Osteocyte (in vitro differentiated cells): ENCODE results near the gene ADAMTS12. TPM values are rescaled to one million over a fixed set of nuclear protein-coding genes. Genes with fewer than 3 reads are reported as not detected.

Source experiments
- DNase-seq: peaks from one replicate; pipeline ENCODE4 v3.0.0; 2021; ENCODE audit warnings: mixed read lengths; ENCODE audit not compliant: unreplicated experiment; ENCODE audit errors: extremely low spot score
- H3K27ac Mint-ChIP-seq: one replicate; pipeline ENCODE4 v1.8.0; 2021; ENCODE audit warnings: mild to moderate bottlenecking, mixed read lengths; ENCODE audit not compliant: unreplicated experiment
- H3K27me3 Mint-ChIP-seq: one replicate; pipeline ENCODE4 v1.8.0; 2021; ENCODE audit warnings: mixed read lengths; ENCODE audit not compliant: unreplicated experiment
- H3K36me3 Mint-ChIP-seq: one replicate; pipeline ENCODE4 v1.8.0; 2021; ENCODE audit warnings: mixed read lengths; ENCODE audit not compliant: unreplicated experiment
- H3K4me1 Mint-ChIP-seq: one replicate; pipeline ENCODE4 v1.8.0; 2021; ENCODE audit warnings: mixed read lengths; ENCODE audit not compliant: unreplicated experiment
- H3K4me3 Mint-ChIP-seq: one replicate; pipeline ENCODE4 v1.8.0; 2021; ENCODE audit warnings: mild to moderate bottlenecking, moderate library complexity, mixed read lengths; ENCODE audit not compliant: unreplicated experiment
- H3K9me3 Mint-ChIP-seq: one replicate; pipeline ENCODE4 v1.8.0; 2021; ENCODE audit warnings: mixed read lengths; ENCODE audit not compliant: unreplicated experiment
- total RNA-seq: library from RNA; stranded (reverse); gene quantifications from 2 replicates; pipeline ENCODE4 v1.2.1, GENCODE V29; 2021
- TF ChIP-seq, protein P1 (sequence below): fragments of 200-600 bp; sonication (generic); IDR thresholded peaks from 2 replicates; pipeline ENCODE4 v1.5.0; 2021; ENCODE audit warnings: antibody characterized with exemption, mild to moderate bottlenecking, moderate library complexity

ADAMTS12 gene
- total RNA-seq, 1 donor from 2014 or later = 13.9 TPM

DNA sequence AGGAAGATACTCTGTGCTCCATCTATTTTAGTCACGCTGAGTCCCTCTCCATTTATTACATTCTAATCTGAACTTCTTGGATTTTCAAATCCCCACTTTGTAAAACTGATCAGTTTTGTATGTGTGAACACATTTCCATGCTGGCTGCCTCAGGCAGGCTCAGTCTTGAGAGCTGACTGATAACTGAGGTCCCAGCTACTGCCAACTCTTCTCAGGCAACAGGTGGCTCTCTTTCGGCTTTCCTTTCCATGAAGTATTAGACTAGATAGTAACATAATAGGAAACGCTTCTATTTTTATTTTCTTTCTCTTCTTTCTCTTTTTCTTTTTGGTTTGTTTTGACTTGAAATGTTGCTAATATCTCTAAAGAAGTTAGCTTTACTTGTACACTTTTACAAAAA, 312.6 kb downstream of the ADAMTS12 start:
- H3K36me3 Mint-ChIP-seq = peaks cover 3% of the 10 kb centered on the region
- H3K27me3 Mint-ChIP-seq = no peaks in the 10 kb centered on the region
- H3K4me1 Mint-ChIP-seq = no peaks in the 10 kb centered on the region
- TF ChIP-seq, protein P1, sequence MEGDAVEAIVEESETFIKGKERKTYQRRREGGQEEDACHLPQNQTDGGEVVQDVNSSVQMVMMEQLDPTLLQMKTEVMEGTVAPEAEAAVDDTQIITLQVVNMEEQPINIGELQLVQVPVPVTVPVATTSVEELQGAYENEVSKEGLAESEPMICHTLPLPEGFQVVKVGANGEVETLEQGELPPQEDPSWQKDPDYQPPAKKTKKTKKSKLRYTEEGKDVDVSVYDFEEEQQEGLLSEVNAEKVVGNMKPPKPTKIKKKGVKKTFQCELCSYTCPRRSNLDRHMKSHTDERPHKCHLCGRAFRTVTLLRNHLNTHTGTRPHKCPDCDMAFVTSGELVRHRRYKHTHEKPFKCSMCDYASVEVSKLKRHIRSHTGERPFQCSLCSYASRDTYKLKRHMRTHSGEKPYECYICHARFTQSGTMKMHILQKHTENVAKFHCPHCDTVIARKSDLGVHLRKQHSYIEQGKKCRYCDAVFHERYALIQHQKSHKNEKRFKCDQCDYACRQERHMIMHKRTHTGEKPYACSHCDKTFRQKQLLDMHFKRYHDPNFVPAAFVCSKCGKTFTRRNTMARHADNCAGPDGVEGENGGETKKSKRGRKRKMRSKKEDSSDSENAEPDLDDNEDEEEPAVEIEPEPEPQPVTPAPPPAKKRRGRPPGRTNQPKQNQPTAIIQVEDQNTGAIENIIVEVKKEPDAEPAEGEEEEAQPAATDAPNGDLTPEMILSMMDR = no peak
- no peak for DNase-seq
- no peak overlapping the region for H3K27ac Mint-ChIP-seq
- no peaks in the 10 kb centered on the region for H3K9me3 Mint-ChIP-seq
- H3K4me3 Mint-ChIP-seq = no peak overlapping the region

DNA sequence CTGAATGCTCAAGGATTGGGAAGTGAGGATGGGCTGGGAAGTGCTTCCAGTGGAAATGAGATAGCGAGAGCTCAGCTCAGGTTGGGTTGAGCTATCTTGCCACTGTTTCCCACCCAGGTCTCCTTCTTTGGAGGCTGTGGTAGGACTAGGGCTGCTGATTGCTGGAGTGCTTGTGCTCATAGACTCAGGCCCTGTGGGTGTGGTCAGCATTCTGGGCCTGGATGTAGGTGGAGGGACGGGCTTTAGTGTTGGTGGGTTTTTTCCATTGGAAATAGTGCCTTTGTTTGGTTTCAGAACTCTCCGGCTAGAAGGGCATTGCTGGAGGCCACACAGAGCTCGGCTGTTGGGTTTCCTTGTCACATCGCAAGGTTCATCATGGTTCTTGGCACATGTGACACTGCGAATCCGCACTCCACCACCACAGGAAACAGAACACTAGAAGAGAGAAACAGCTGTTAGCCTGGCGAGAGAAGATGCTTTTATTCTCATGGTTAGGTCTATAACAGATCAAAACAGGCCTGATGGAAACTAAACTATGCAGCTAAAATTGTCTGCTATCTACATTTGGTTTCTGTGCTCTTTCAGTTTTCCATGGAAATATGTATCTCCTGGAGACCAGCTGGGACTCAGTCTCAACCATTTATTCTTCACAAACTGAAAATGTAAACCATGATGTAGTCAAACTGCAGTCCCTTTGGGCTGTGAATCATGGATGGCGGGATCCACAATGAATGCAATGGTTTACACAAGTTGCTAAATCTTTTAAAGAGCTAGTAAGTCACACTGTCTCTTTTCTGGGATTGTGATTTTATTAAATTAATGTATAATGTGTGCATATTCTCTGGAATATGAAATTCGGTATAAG, 314.8 kb downstream of the ADAMTS12 start:
- peaks cover 3% of the 10 kb centered on the region for H3K36me3 Mint-ChIP-seq
- TF ChIP-seq, protein P1 = no peak
- DNase-seq = no peak
- H3K4me3 Mint-ChIP-seq = no peak overlapping the region
- no peak overlapping the region for H3K27ac Mint-ChIP-seq
- no peaks in the 10 kb centered on the region for H3K4me1 Mint-ChIP-seq
- no peaks in the 10 kb centered on the region for H3K27me3 Mint-ChIP-seq
- no peaks in the 10 kb centered on the region for H3K9me3 Mint-ChIP-seq

DNA sequence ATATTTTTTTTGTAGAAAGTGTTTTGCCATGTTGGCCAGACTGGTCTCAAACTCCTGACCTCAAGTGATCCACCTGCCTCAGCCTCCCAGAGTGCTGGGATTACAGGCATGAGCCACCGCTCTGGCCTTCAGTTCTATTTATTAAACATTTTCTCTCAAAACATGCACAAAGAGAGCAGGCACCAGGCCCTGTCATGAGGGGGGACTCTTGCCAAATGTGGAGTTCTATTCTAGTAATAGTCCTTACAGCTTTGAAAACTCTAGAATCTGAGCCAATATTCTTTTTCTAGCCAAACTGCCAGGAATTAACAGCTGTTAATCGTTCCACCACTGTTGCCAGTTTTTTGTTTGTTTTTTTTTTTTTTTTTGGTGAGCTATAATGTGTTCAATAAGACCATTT, 326.5 kb downstream of the ADAMTS12 start:
- no peak overlapping the region for H3K27ac Mint-ChIP-seq
- TF ChIP-seq, protein P1 = no peak
- H3K36me3 Mint-ChIP-seq = no peaks in the 10 kb centered on the region
- H3K9me3 Mint-ChIP-seq = peaks cover 8% of the 10 kb centered on the region
- H3K4me1 Mint-ChIP-seq = no peaks in the 10 kb centered on the region
- no peak overlapping the region for H3K4me3 Mint-ChIP-seq
- no peaks in the 10 kb centered on the region for H3K27me3 Mint-ChIP-seq
- DNase-seq = no peak

DNA sequence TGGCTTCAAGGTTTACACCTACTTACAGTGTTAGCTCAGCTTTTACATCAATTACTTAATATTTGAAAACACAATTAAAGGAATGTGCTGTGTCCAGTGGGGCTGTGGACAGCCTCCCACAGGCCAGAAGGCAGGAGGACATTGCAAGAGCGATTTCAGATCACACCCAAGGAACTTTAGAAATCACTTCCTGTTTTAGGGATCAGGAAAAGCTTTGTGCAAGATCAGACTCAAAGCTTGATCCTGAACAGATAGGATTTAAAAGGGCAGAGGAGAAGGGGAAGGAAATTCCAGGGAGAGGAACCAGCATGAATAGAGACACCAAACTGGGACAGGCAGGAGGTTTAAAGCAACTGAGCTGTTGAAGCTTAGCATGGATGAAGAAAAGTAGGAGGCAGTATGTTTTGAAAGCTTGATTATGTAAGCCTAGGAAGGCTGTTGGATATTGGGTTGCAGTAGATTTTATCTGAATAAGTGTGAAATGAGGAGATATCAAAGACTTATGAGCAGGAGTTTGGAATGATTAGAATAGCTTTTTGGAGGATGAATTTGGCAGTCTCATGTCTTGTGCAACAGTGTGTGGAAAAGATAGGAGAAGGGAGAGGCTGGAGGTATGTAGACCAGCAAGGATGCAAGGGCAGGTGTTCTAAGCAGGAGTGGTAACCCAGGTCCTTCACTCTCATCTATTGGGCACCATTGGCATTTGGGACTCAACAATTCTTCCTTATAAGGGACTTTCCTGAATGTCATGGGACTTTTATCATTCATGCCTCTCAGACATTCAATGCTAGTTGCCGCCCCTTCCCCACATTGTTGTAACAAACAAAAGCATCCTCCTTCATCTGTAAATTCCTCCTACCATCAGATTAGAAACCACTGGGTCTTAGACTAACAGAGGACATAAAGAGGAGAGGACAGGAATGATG, 327.5 kb downstream of the ADAMTS12 start:
- H3K9me3 Mint-ChIP-seq = no peaks in the 10 kb centered on the region
- TF ChIP-seq, protein P1 = no peak
- no peak overlapping the region for H3K27ac Mint-ChIP-seq
- H3K36me3 Mint-ChIP-seq = no peaks in the 10 kb centered on the region
- DNase-seq = no peak
- peaks cover under 1% of the 10 kb centered on the region for H3K4me1 Mint-ChIP-seq
- no peaks in the 10 kb centered on the region for H3K27me3 Mint-ChIP-seq
- H3K4me3 Mint-ChIP-seq = no peak overlapping the region

DNA sequence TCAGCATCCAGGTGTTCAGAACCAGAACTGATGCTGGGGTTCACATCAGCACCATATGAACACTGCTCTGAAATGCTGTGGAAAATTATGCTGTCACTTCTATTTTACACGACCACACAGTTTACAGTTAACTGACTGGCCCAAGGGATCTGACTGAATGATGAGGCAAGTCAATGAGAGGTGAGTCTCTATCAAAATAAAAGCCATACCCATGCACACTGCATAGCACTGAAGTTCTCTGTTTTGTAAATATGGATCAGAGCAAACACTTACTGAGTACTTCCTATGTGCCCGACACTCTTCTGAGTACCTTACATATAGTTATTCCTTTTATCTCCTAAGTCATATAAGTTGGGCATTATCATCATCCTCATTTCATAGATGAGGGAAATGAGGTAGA, 328.3 kb downstream of the ADAMTS12 start:
- no peaks in the 10 kb centered on the region for H3K36me3 Mint-ChIP-seq
- no peak overlapping the region for H3K27ac Mint-ChIP-seq
- no peaks in the 10 kb centered on the region for H3K9me3 Mint-ChIP-seq
- H3K4me3 Mint-ChIP-seq = no peak overlapping the region
- H3K27me3 Mint-ChIP-seq = no peaks in the 10 kb centered on the region
- TF ChIP-seq, protein P1 = no peak
- H3K4me1 Mint-ChIP-seq = peaks cover 5% of the 10 kb centered on the region
- no peak for DNase-seq
